HEK293 (cell line): ENCODE measurements around the gene PSORS1C1.
A peak's percentile ranks its signal among the peaks of the same experiment; 100 is the strongest.

Source experiments
- CTCF ChIA-PET: fragments of 350-600 bp; formaldehyde crosslinking; extraction: SDS; loops from one replicate; lab custom pipeline; 2021; ENCODE audit warnings: antibody characterized with exemption; lab: Yijun Ruan, JAX
- POLR2A ChIA-PET: fragments of 300-600 bp; formaldehyde crosslinking; extraction: SDS; loops from one replicate; lab custom pipeline; 2020; ENCODE audit warnings: antibody characterized with exemption, inconsistent platforms; lab: Yijun Ruan, JAX
- H3K27ac ChIP-seq: fragments of 200-500 bp; sonication (Bioruptor generic); 2 replicates; pipeline ENCODE4 v1.5.1; 2014; ENCODE audit warnings: low read depth, low read length, control low read depth, inconsistent platforms; ENCODE audit errors: extremely low read depth
- H3K36me3 ChIP-seq, 2 experiments: fragments of 200-500 bp in 1 of 2; sonication (Bioruptor generic) in 1 of 2; 1 replicate in 1 of 2; 2 replicates in 1 of 2; pipeline ENCODE4 v1.5.1; 2014 to 2017; ENCODE audit warnings: inconsistent platforms in 2 of 2, low read length in 2 of 2; ENCODE audit not compliant: control insufficient read depth in 2 of 2, insufficient read depth in 1 of 2
- H3K4me1 ChIP-seq: fragments of 200-500 bp; sonication (Bioruptor generic); 2 replicates; pipeline ENCODE4 v1.5.1; 2014; ENCODE audit warnings: mild to moderate bottlenecking, low read length, inconsistent platforms; ENCODE audit not compliant: control insufficient read depth, insufficient read depth
- H3K4me3 ChIP-seq: 2 replicates; pipeline ENCODE4 v1.5.1; 2011; ENCODE audit warnings: low read depth, mild to moderate bottlenecking, control low read depth, low read length, moderate library complexity
- H3K9me3 ChIP-seq: fragments of 200-500 bp; sonication (Bioruptor generic); 2 replicates; pipeline ENCODE4 v1.5.1; 2014; ENCODE audit warnings: low read depth, low read length, inconsistent platforms; ENCODE audit not compliant: control insufficient read depth, insufficient read depth
- EGR2 ChIP-seq: fragments of 450-650 bp; formaldehyde crosslinking; IDR thresholded peaks from 2 replicates; pipeline ENCODE4 v1.5.1; 2016; ENCODE audit warnings: low read depth, missing biosample characterization, missing genetic modification characterization
- GLIS1 ChIP-seq: fragments of 450-650 bp; formaldehyde crosslinking; IDR thresholded peaks from 2 replicates; pipeline ENCODE4 v1.5.1; 2016; ENCODE audit warnings: missing biosample characterization, missing genetic modification characterization
- KLF16 ChIP-seq: fragments of 450-650 bp; formaldehyde crosslinking; IDR thresholded peaks from 2 replicates; pipeline ENCODE4 v1.5.1; 2017; ENCODE audit warnings: missing biosample characterization, missing genetic modification characterization
- MZF1 ChIP-seq: fragments of 450-650 bp; formaldehyde crosslinking; IDR thresholded peaks from 2 replicates; pipeline ENCODE4 v1.5.1; 2017; ENCODE audit warnings: missing biosample characterization, missing genetic modification characterization, borderline replicate concordance
- OSR2 ChIP-seq: fragments of 450-650 bp; formaldehyde crosslinking; IDR thresholded peaks from 2 replicates; pipeline ENCODE4 v1.5.1; 2016; ENCODE audit warnings: missing biosample characterization, missing genetic modification characterization
- OVOL3 ChIP-seq: fragments of 450-650 bp; formaldehyde crosslinking; IDR thresholded peaks from 2 replicates; pipeline ENCODE4 v1.5.1; 2016; ENCODE audit warnings: missing biosample characterization, missing genetic modification characterization
- PRDM1 ChIP-seq: fragments of 450-650 bp; formaldehyde crosslinking; IDR thresholded peaks from 2 replicates; pipeline ENCODE4; 2016; ENCODE audit warnings: missing biosample characterization, missing genetic modification characterization
- SCRT2 ChIP-seq: fragments of 450-650 bp; formaldehyde crosslinking; IDR thresholded peaks from 2 replicates; pipeline ENCODE4 v1.5.1; 2016; ENCODE audit warnings: missing biosample characterization, missing genetic modification characterization
- SETDB1 ChIP-seq: IDR thresholded peaks from one replicate; pipeline ENCODE4 v1.6.1; 2017; ENCODE audit warnings: mild to moderate bottlenecking, low read length, moderate library complexity, mixed read lengths; ENCODE audit not compliant: insufficient read length
- SP2 ChIP-seq: fragments of 450-650 bp; formaldehyde crosslinking; IDR thresholded peaks from 2 replicates; pipeline ENCODE4 v1.5.1; 2016; ENCODE audit warnings: missing biosample characterization, missing genetic modification characterization
- TCF7L2 ChIP-seq: IDR thresholded peaks from 2 replicates; pipeline ENCODE4 v1.6.1; 2011; ENCODE audit warnings: low read depth, mild to moderate bottlenecking, inconsistent platforms, low read length, moderate library complexity, borderline replicate concordance
- TRIM28 ChIP-seq: IDR thresholded peaks from 2 replicates; pipeline ENCODE4 v1.6.1; 2011; ENCODE audit warnings: low read length, control low read depth, borderline replicate concordance
- ZBTB20 ChIP-seq: fragments of 450-650 bp; formaldehyde crosslinking; IDR thresholded peaks from 2 replicates; pipeline ENCODE4 v1.5.1; 2016; ENCODE audit warnings: missing biosample characterization, missing genetic modification characterization
- ZFHX2 ChIP-seq: fragments of 450-650 bp; formaldehyde crosslinking; conservative IDR thresholded peaks from 2 replicates; pipeline ENCODE4 v1.5.1; 2016; ENCODE audit warnings: missing biosample characterization, missing genetic modification characterization
- ZFP69B ChIP-seq: fragments of 450-650 bp; formaldehyde crosslinking; IDR thresholded peaks from 2 replicates; pipeline ENCODE4 v1.5.1; 2016; ENCODE audit warnings: missing biosample characterization, missing genetic modification characterization
- ZIC2 ChIP-seq: fragments of 450-650 bp; formaldehyde crosslinking; IDR thresholded peaks from 2 replicates; pipeline ENCODE4 v1.5.1; 2016; ENCODE audit warnings: missing biosample characterization, missing genetic modification characterization
- ZNF133 ChIP-seq: fragments of 450-650 bp; formaldehyde crosslinking; IDR thresholded peaks from 2 replicates; pipeline ENCODE4 v1.5.1; 2016; ENCODE audit warnings: missing biosample characterization, missing genetic modification characterization
- ZNF2 ChIP-seq: fragments of 450-650 bp; formaldehyde crosslinking; IDR thresholded peaks from 2 replicates; pipeline ENCODE4 v1.5.1; 2016; ENCODE audit warnings: missing biosample characterization, missing genetic modification characterization
- ZNF202 ChIP-seq: fragments of 450-650 bp; formaldehyde crosslinking; IDR thresholded peaks from 2 replicates; pipeline ENCODE4 v1.5.1; 2016; ENCODE audit warnings: missing biosample characterization, missing genetic modification characterization, borderline replicate concordance
- ZNF266 ChIP-seq: fragments of 450-650 bp; formaldehyde crosslinking; IDR thresholded peaks from 2 replicates; pipeline ENCODE4 v1.5.1; 2016; ENCODE audit warnings: missing biosample characterization, missing genetic modification characterization, low read depth
- ZNF37A ChIP-seq: fragments of 450-650 bp; IDR thresholded peaks from 2 replicates; pipeline ENCODE4 v1.5.1; 2018; ENCODE audit warnings: missing biosample characterization, missing genetic modification characterization
- ZNF433 ChIP-seq: fragments of 450-650 bp; formaldehyde crosslinking; IDR thresholded peaks from 2 replicates; pipeline ENCODE4 v1.5.1; 2016; ENCODE audit warnings: missing biosample characterization, missing genetic modification characterization, low read depth
- ZNF530 ChIP-seq: fragments of 450-650 bp; formaldehyde crosslinking; IDR thresholded peaks from 2 replicates; pipeline ENCODE4 v1.5.1; 2016; ENCODE audit warnings: low read depth, missing biosample characterization, missing genetic modification characterization
- ZNF626 ChIP-seq: fragments of 450-650 bp; sonication (Bioruptor Pico); formaldehyde crosslinking; IDR thresholded peaks from 2 replicates; pipeline ENCODE4 v1.5.1; 2018; ENCODE audit warnings: missing biosample characterization, missing genetic modification characterization, inconsistent platforms
- ZNF654 ChIP-seq: fragments of 450-650 bp; formaldehyde crosslinking; IDR thresholded peaks from 2 replicates; pipeline ENCODE4 v1.5.1; 2016; ENCODE audit warnings: low read depth, missing biosample characterization, missing genetic modification characterization
- ZNF701 ChIP-seq: fragments of 450-650 bp; formaldehyde crosslinking; IDR thresholded peaks from 2 replicates; pipeline ENCODE4 v1.5.1; 2016; ENCODE audit warnings: missing biosample characterization, missing genetic modification characterization
- ZNF830 ChIP-seq: fragments of 450-650 bp; IDR thresholded peaks from 2 replicates; pipeline ENCODE4 v1.5.0; 2018; ENCODE audit warnings: missing biosample characterization, missing genetic modification characterization, low read depth, mild to moderate bottlenecking, moderate library complexity
- ZNF843 ChIP-seq: fragments of 450-650 bp; formaldehyde crosslinking; IDR thresholded peaks from 2 replicates; pipeline ENCODE4 v1.5.1; 2016; ENCODE audit warnings: missing biosample characterization, missing genetic modification characterization
- TF ChIP-seq, protein P1 (sequence below): fragments of 450-650 bp; formaldehyde crosslinking; IDR thresholded peaks from 2 replicates; pipeline ENCODE4 v1.5.1; 2016; ENCODE audit warnings: missing biosample characterization, missing genetic modification characterization
- TF ChIP-seq, protein P2 (sequence below): IDR thresholded peaks from 2 replicates; pipeline ENCODE4 v1.6.1; 2011; ENCODE audit warnings: mild to moderate bottlenecking, low read depth, low read length, borderline replicate concordance
- TF ChIP-seq, protein P3 (sequence below): fragments of 450-650 bp; formaldehyde crosslinking; IDR thresholded peaks from 2 replicates; pipeline ENCODE4 v1.5.1; 2016; ENCODE audit warnings: missing biosample characterization, missing genetic modification characterization, borderline replicate concordance

PSORS1C1 gene

DNA sequence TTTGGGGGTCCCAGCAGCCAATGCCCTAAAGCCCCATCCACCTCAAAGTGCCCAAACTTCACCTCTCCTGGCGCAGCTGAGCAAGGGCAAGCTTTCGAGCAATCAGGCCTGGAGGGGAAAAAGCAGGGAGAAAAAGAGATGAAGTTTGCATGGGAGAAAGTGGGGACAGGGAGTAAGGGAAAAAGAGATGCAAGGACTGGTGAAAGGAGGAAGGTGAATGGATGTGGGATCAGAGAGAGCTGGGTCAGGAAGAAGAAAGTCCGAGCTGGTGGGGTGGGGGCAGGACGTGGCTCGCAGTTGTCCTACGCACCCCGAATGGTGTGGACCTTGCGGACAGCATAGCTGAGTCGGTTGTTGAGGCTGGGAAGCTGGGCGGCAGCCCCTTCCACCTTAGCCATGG, 30.8 kb downstream of the PSORS1C1 start:
- Histone ChIP-seq H3K36me3 (peaks cover 16 to 68% of the 10 kb centered on the region in 2 experiments; a peak in 2 of 3 replicates), H3K9me3 (no peaks in the 10 kb centered on the region), H3K4me1 (no peaks in the 10 kb centered on the region), H3K27ac (no peak overlapping the region), H3K4me3 (no peak overlapping the region)
- TF ChIP-seq ZFHX2 (tag by site-specific recombination), result no peak
- TF ChIP-seq PRDM1, result peak; percentile 92
- TF ChIP-seq ZFP69B (tag by site-specific recombination), result no peak
- ChIA-PET CTCF (interaction anchor here (1.3 to 2.6 kb wide), 5 partner anchors 8 to 221 kb away, joined by 5 to 15 read pairs (median 6); partner anchors contain the start of gene TCF19), POLR2A (interaction anchor here (2.5 kb wide), 1 partner anchor 13 kb away, joined by 7 read pairs; the partner anchor contains the start of gene TCF19)

DNA sequence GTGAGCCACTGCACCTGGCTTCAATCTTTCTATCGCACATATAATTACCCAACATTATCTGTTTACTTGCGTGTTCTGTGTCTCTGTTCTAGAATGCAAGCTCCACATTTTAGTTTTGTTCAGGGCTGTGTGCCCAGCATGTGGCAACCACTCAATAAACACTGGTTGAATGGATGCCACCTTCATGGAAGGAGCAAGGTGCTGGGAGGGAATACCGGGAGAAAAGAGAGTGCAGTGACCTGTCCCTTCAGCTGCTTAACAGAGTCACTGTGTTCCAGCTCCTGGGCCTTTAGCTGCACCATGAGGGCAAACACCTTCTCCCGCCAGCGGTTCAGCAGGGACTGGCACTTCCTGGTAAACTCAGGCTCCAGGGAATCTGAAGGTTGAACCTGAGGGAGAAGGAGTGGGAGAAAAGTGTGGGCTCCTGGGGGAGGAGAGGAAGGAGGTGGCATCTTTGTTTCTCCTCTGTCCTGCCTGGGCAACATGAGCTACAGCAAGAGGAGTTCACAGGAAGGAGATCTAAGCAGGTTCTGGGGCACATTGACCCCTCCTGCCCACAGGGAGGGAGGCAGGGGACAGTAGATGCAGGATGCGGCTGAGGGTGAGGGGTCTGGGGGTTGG, 35.3 kb downstream of the PSORS1C1 start:
- H3K36me3 ChIP-seq, result peaks cover 15 to 68% of the 10 kb centered on the region in 2 experiments; a peak in 2 of 3 replicates
- CTCF ChIA-PET, result interaction anchor here (0.6 to 2.0 kb wide), 3 partner anchors 47 to 1670 kb away, joined by 4 to 6 read pairs (median 4); no protein-coding TSS in a partner anchor

DNA sequence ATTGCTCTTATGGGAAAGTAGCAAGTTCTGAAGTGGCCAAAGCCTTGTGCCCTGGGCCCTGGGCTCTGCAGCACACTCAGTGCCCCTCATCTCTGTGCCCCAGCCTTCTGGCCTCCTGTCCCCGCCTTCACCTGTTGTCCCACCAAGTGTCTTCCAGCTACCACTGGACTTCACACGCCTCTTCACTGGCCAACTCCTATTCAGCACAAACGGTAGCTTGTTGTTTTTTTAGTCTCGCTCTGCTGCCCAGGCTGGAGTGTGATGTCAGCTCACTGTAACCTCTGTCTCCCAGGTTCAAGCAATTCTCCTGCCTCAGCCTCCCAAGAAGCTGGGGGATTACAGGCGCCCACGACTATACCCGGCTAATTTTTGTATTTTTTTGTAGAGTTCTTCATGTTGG, 38.2 kb downstream of the PSORS1C1 start:
- POLR2A ChIA-PET, result interaction anchor here (0.7 kb wide), 1 partner anchor 27 kb away, joined by 3 read pairs; no protein-coding TSS in a partner anchor
- Histone ChIP-seq H3K4me1 (peaks cover 3% of the 10 kb centered on the region; the same call in 1 of the 2 replicates), H3K36me3 (peaks cover 21 to 66% of the 10 kb centered on the region in 2 experiments; a peak in 2 of 3 replicates), H3K4me3 (no peak overlapping the region), H3K27ac (no peak overlapping the region), H3K9me3 (no peaks in the 10 kb centered on the region)
- CTCF ChIA-PET, result interaction anchor here (1.0 to 2.4 kb wide), 3 partner anchors 15 to 214 kb away, joined by 3 to 10 read pairs (median 6); partner anchors contain the start of gene PSORS1C2
- TF ChIP-seq OSR2 (tag by site-specific recombination) (peak; percentile 89), ZNF701 (tag by site-specific recombination) (no peak), SP2 (tag by site-specific recombination) (no peak), SCRT2 (peak; percentile 60), ZNF830 (no peak), ZIC2 (no peak), TCF7L2 (no peak), ZNF202 (tag by site-specific recombination) (no peak), ZNF433 (tag by site-specific recombination) (no peak), ZNF37A (no peak), GLIS1 (tag by site-specific recombination) (0 out of 2 replicates have a peak, but pooled peaks have one; percentile 7), TRIM28 (no peak), SETDB1 (no peak), MZF1 (no peak), ZNF266 (tag by site-specific recombination) (no peak), ZNF654 (no peak), OVOL3 (tag by site-specific recombination) (no peak), ZNF626 (tag by site-specific recombination) (no peak), ZNF843 (no peak), ZNF133 (tag by site-specific recombination) (no peak), ZNF2 (no peak), ZNF530 (no peak), ZBTB20 (tag by site-specific recombination) (peak; percentile 38; the same call in 1 of the 2 replicates)
- TF ChIP-seq, protein P1, sequence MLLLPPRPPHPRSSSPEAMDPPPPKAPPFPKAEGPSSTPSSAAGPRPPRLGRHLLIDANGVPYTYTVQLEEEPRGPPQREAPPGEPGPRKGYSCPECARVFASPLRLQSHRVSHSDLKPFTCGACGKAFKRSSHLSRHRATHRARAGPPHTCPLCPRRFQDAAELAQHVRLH (tag by site-specific recombination), result no peak
- TF ChIP-seq, protein P2, sequence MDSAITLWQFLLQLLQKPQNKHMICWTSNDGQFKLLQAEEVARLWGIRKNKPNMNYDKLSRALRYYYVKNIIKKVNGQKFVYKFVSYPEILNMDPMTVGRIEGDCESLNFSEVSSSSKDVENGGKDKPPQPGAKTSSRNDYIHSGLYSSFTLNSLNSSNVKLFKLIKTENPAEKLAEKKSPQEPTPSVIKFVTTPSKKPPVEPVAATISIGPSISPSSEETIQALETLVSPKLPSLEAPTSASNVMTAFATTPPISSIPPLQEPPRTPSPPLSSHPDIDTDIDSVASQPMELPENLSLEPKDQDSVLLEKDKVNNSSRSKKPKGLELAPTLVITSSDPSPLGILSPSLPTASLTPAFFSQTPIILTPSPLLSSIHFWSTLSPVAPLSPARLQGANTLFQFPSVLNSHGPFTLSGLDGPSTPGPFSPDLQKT, result no peak

More for the DNA sequence above, 35.3 kb downstream of the PSORS1C1 start:
- no peaks in the 10 kb centered on the region for H3K9me3 ChIP-seq
- H3K27ac ChIP-seq, result no peak overlapping the region
- no peak overlapping the region for H3K4me3 ChIP-seq
- TF ChIP-seq KLF16 (tag by site-specific recombination), result no peak
- TF ChIP-seq, protein P3, sequence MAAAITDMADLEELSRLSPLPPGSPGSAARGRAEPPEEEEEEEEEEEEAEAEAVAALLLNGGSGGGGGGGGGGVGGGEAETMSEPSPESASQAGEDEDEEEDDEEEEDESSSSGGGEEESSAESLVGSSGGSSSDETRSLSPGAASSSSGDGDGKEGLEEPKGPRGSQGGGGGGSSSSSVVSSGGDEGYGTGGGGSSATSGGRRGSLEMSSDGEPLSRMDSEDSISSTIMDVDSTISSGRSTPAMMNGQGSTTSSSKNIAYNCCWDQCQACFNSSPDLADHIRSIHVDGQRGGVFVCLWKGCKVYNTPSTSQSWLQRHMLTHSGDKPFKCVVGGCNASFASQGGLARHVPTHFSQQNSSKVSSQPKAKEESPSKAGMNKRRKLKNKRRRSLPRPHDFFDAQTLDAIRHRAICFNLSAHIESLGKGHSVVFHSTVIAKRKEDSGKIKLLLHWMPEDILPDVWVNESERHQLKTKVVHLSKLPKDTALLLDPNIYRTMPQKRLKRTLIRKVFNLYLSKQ (tag by site-specific recombination), result no peak
- TF ChIP-seq EGR2 (tag by site-specific recombination), result peak; percentile 72
- peak; percentile 54 for TF ChIP-seq ZFHX2 (tag by site-specific recombination)
- no peaks in the 10 kb centered on the region for H3K4me1 ChIP-seq
- POLR2A ChIA-PET, result no interaction called here
